Head of caudate nucleus (tissue), 42 donors: ENCODE data around the gene PPFIA4.

Source experiments
- DNase-seq, 42 donors: peaks; one replicate each; pipeline versions ENCODE4 v3.0.0 to v3.0.0-alpha.2; 2020 to 2021; ENCODE audit warnings: mixed read lengths in 7 of 42
- intact Hi-C: fragments of 100-400 bp; cut with DNase I; formaldehyde crosslinking; loops from one replicate; pipeline ENCODE4 v1.15.0; 2022

Gene PPFIA4

GRCh38 chr1:203038217-203038741 is 12.0 kb downstream of the PPFIA4 start:
- intact Hi-C loops: loop anchor here (2.0 to 5.0 kb wide), 3 partner anchors 89 to 229 kb away; partner anchors contain the start of gene ADORA1
- DNase-seq: peak in 41 of 42 donors; percentile 46 to 89 (median 66)

- intact Hi-C loops: loop anchor here (2.0 to 5.0 kb wide), 3 partner anchors 88 to 228 kb away; partner anchors contain the start of gene ADORA1
- peak; percentile 65 to 94 (median 86) for DNase-seq
These were observed 12.8 kb downstream of the PPFIA4 start for GRCh38 chr1:203038891-203039608.

GRCh38 chr1:203039609-203040512 is 13.6 kb downstream of the PPFIA4 start:
- peak in 14 of 42 donors; percentile 23 to 65 (median 48) for DNase-seq
- intact Hi-C loops: loop anchor here (2.0 to 5.0 kb wide), 3 partner anchors 87 to 227 kb away; partner anchors contain the start of gene ADORA1

GRCh38 chr1:203040513-203041275 is 14.4 kb downstream of the PPFIA4 start:
- intact Hi-C loops: no loop called here
- DNase-seq: peak in 2 of 42 donors; percentile 1 to 6

- peak in 4 of 42 donors; percentile 2 to 21 (median 6) for DNase-seq
- intact Hi-C loops: no loop called here
These were observed 15.2 kb downstream of the PPFIA4 start for GRCh38 chr1:203041351-203041932.

- intact Hi-C loops: no loop called here
- DNase-seq: peak in 1 of 42 donors; percentile 5
These were observed 17.7 kb downstream of the PPFIA4 start for GRCh38 chr1:203043830-203044545.

- intact Hi-C loops: no loop called here
- no peak for DNase-seq
These were observed 18.4 kb downstream of the PPFIA4 start for GRCh38 chr1:203044546-203045250.

GRCh38 chr1:203045336-203045735 is 19.0 kb downstream of the PPFIA4 start:
- intact Hi-C loops: no loop called here
- DNase-seq: no peak

- intact Hi-C loops: no loop called here
These were observed 19.7 kb downstream of the PPFIA4 start for GRCh38 chr1:203045821-203046594.

GRCh38 chr1:203046984-203047630 is 20.8 kb downstream of the PPFIA4 start:
- DNase-seq: peak in 15 of 42 donors; percentile 18 to 79 (median 48)
- intact Hi-C loops: no loop called here

More at GRCh38 chr1:203045821-203046594, 19.7 kb downstream of the PPFIA4 start:
- DNase-seq: peak in 40 of 42 donors; percentile 36 to 85 (median 68)

- DNase-seq: no peak
- intact Hi-C loops: no loop called here
These were observed 21.8 kb downstream of the PPFIA4 start for GRCh38 chr1:203048086-203048485.

GRCh38 chr1:203048555-203049051 is 22.3 kb downstream of the PPFIA4 start:
- intact Hi-C loops: no loop called here
- DNase-seq: no peak

GRCh38 chr1:203049077-203049476 is 22.8 kb downstream of the PPFIA4 start:
- no peak for DNase-seq
- intact Hi-C loops: no loop called here

- DNase-seq: no peak
- intact Hi-C loops: no loop called here
These were observed 23.4 kb downstream of the PPFIA4 start for GRCh38 chr1:203049576-203050180.

GRCh38 chr1:203050826-203051225 is 24.5 kb downstream of the PPFIA4 start:
- intact Hi-C loops: no loop called here
- no peak for DNase-seq
